ENCODE results near the gene SPATA45. TPM values are rescaled to one million over a fixed set of nuclear protein-coding genes. Genes with fewer than 3 reads are reported as not detected.

SPATA45 gene
- total and polyA plus RNA-seq, 2 of the 8 experiments (the other 6 are each of a cell fraction or from before 2014, with no cell fraction given): 0.21 to 0.65 TPM

DNA sequence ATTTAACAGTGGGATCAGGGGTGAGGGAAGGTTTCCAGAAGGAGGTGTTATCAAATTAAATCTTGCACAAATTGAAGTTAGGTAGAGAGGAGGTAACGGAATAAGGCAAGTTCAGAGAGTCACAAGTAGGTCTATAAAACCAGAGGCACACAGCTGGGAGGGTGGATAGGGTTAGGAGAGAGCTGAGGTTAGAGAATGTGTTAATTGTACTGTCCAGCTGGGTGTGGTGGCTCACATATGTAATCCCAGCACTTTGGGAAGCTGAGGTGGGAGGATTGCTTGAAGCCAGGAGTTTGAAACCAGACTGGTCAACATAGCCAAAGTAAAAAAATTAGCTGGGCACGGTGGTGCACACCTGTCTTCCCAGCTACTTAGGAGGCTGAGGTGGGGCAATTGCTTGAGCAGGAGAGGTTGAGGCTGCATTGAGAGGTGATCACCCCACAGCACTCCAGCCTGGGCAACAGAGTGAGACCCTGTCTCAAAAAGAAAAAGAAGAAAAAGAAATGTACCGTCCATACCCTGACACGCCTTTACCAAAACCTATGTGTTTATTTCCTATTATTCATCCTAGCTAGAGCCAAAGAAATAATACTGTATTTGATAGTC lies 20.2 kb downstream of the SPATA45 start:
- no peak overlapping the region for H4K8ac ChIP-seq (ENCODE audit: extremely low read depth, insufficient read depth, low read length)
- H2AK5ac ChIP-seq (ENCODE audit: low read depth, low read length): no peak overlapping the region
- no peak overlapping the region for H4K5ac ChIP-seq (ENCODE audit: insufficient read length, low read depth, low read length)
- no peaks in the 10 kb centered on the region for H3K27me3 ChIP-seq (replicated peaks in 1 of 4; ENCODE audit: control insufficient read depth in 3 of 4, extremely low read depth in 1 of 4, insufficient read depth in 3 of 4, low read length in 3 of 4)
- H3K79me2 ChIP-seq (ENCODE audit: control insufficient read depth in 1 of 2, insufficient read depth in 2 of 2, low read length in 2 of 2): no peaks in the 10 kb centered on the region
- no peak overlapping the region for H2BK12ac ChIP-seq (ENCODE audit: low read depth, low read length)
- H3K4me1 ChIP-seq (replicated peaks in 1 of 4; ENCODE audit: control insufficient read depth in 3 of 4, insufficient read depth in 4 of 4, low read length in 3 of 4): peaks cover 0 to 2% (median 0%) of the 10 kb centered on the region in 4 experiments; a peak in 1 of 7 replicates
- no peaks in the 10 kb centered on the region for H3K79me1 ChIP-seq (ENCODE audit: low read depth, low read length)
- H4K20me1 ChIP-seq (replicated peaks in 1 of 2; ENCODE audit: control insufficient read depth in 1 of 2, insufficient read depth in 2 of 2, low read length in 2 of 2): no peaks in the 10 kb centered on the region
- no peak overlapping the region for H3K4me3 ChIP-seq (ENCODE audit: extremely low read depth in 1 of 4, insufficient read depth in 2 of 4, low read depth in 3 of 4, low read length in 4 of 4)
- H3K36me3 ChIP-seq (ENCODE audit: control insufficient read depth in 2 of 4, insufficient read depth in 4 of 4, low read length in 3 of 4): no peaks in the 10 kb centered on the region; a peak in 1 of 8 replicates
- H3K56ac ChIP-seq (replicated peaks; ENCODE audit: insufficient read length, low read depth, low read length): no peak overlapping the region
- H2BK120ac ChIP-seq (replicated peaks; ENCODE audit: low read depth, low read length): no peak overlapping the region
- no peak overlapping the region for H4K91ac ChIP-seq (replicated peaks; ENCODE audit: insufficient read length, low read length)
- no peak overlapping the region for H2BK5ac ChIP-seq (ENCODE audit: low read depth, low read length)
- H3K23me2 ChIP-seq (ENCODE audit: low read depth, low read length): no peaks in the 10 kb centered on the region
- 90% methylated on average over 4 of the region's 4 CpGs; no CpG with 5 or more reads in 1 of the 2 experiments for WGBS, 2 experiments (ENCODE audit: extremely low coverage in 1 of 2, insufficient coverage in 1 of 2, insufficient read length in 1 of 2, insufficient replicate concordance in 2 of 2, low coverage in 1 of 2, low lambda C conversion rate in 2 of 2, missing lambda C conversion rate in 1 of 2)
- H3K4me2 ChIP-seq (ENCODE audit: insufficient read depth in 1 of 2, low read depth in 2 of 2, low read length in 2 of 2): no peak overlapping the region
- ChIA-PET CTCF (ENCODE audit: partially characterized antibody) (interaction anchor here (0.7 to 2.9 kb wide), 4 partner anchors 10 to 234 kb away, joined by 3 to 12 read pairs (median 4); no protein-coding TSS in a partner anchor), POLR2A (ENCODE audit: partially characterized antibody) (interaction anchor here (1.0 to 2.3 kb wide), 6 partner anchors 11 to 72 kb away, joined by 3 to 8 read pairs (median 4); partner anchors contain the start of gene FLVCR1)
- no peak overlapping the region for H3K14ac ChIP-seq (ENCODE audit: insufficient read length)
- H3K18ac ChIP-seq (ENCODE audit: extremely low read depth, low read length): no peak overlapping the region
- H3K23ac ChIP-seq (ENCODE audit: insufficient read length): no peak overlapping the region
- H3K4ac ChIP-seq (replicated peaks; ENCODE audit: insufficient read length, low read depth, low read length): no peak overlapping the region
- H2BK15ac ChIP-seq (ENCODE audit: low read length): no peak overlapping the region
- no peak overlapping the region for H3K9ac ChIP-seq (replicated peaks in 1 of 4; ENCODE audit: extremely low read depth in 1 of 4, low read depth in 3 of 4, low read length in 3 of 4)
- DNase-seq (ENCODE audit: low read depth in 1 of 2, low spot score in 2 of 2) (no peak), FAIRE-seq (no peak)
- no peak overlapping the region for H2BK20ac ChIP-seq (ENCODE audit: low read length)
- no peaks in the 10 kb centered on the region for H3K9me3 ChIP-seq (ENCODE audit: insufficient read depth in 2 of 2, low read depth in 1 of 2, low read length in 1 of 2)
- no peak overlapping the region for H2AFZ ChIP-seq (ENCODE audit: low read length)
- no peak for TF ChIP-seq EP300 (IDR thresholded peaks at IDR 0.05; ENCODE audit: borderline replicate concordance in 1 of 2, low read depth in 2 of 2, low read length in 2 of 2)
- no peak for TF ChIP-seq POLR2A (IDR thresholded peaks at IDR 0.05; ENCODE audit: control extremely low read depth in 1 of 2, low read depth in 2 of 2, low read length in 2 of 2)
- TF ChIP-seq RBBP5 (IDR thresholded peaks at IDR 0.05; ENCODE audit: borderline replicate concordance, low read depth, low read length): no peak
- no peak for TF ChIP-seq EGR1 (IDR thresholded peaks at IDR 0.05; ENCODE audit: borderline replicate concordance, low read depth, low read length)
- no peak for TF ChIP-seq TCF12 (IDR thresholded peaks at IDR 0.05; ENCODE audit: low read depth, low read length)
- no peak for TF ChIP-seq POLR2AphosphoS5 (IDR thresholded peaks at IDR 0.05; ENCODE audit: low read depth, low read length)
- H3K27ac ChIP-seq (ENCODE audit: low read depth, low read length): no peak overlapping the region

Data from H1 (cell line).